ENCODE measurements around the gene FAM180A. TPM values are rescaled to one million over a fixed set of nuclear protein-coding genes. Genes with fewer than 3 reads are reported as not detected.

FAM180A gene
- total RNA-seq, 1 experiment from 2014 or later = not detected

DNA sequence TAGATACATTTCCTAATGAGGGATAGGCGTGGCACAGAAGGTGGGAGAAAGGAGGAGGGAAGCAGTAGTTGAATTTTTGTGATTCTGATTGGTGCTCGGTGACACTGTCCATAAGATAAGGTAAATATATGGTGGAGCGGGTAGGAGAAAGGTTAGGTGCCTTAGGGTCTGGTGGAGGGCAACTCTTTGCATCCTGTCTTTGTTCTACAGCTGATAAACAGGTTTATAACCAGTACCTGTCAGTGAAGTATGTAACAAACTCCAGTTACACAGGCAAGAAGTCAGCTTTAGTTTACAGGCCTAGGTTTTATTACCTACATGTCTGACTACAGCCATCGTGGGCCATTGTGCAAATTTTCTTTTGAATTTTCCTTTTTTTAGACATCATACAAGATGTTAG lies 10.9 kb upstream of the FAM180A start:
- in situ Hi-C loops (cut with HindIII; ENCODE audit: low pct_unique_long_range_greater_than_20kb, low sequenced_read_pairs) = no loop called here
- POLR2A ChIA-PET = no interaction called here
- Histone ChIP-seq H3K27ac (ENCODE audit: low read length) (no peak overlapping the region), H3K9me3 (ENCODE audit: control insufficient read depth, insufficient read depth, low read depth, low read length) (no peaks in the 10 kb centered on the region), H3K36me3 (ENCODE audit: control insufficient read depth, insufficient read depth, low read length) (no peaks in the 10 kb centered on the region), H3K27me3 (ENCODE audit: control insufficient read depth, insufficient read depth, low read length) (peaks cover 6% of the 10 kb centered on the region; the same call in 1 of the 2 replicates), H3K4me3 (ENCODE audit: low read depth in 2 of 2, low read length in 2 of 2) (no peak overlapping the region), H3K4me1 (ENCODE audit: control insufficient read depth, insufficient read depth, low read length) (no peaks in the 10 kb centered on the region)
- no TSS peak for BruUV-seq (replicated peaks)
- CTCF ChIA-PET = no interaction called here
- TF ChIP-seq, protein P1, sequence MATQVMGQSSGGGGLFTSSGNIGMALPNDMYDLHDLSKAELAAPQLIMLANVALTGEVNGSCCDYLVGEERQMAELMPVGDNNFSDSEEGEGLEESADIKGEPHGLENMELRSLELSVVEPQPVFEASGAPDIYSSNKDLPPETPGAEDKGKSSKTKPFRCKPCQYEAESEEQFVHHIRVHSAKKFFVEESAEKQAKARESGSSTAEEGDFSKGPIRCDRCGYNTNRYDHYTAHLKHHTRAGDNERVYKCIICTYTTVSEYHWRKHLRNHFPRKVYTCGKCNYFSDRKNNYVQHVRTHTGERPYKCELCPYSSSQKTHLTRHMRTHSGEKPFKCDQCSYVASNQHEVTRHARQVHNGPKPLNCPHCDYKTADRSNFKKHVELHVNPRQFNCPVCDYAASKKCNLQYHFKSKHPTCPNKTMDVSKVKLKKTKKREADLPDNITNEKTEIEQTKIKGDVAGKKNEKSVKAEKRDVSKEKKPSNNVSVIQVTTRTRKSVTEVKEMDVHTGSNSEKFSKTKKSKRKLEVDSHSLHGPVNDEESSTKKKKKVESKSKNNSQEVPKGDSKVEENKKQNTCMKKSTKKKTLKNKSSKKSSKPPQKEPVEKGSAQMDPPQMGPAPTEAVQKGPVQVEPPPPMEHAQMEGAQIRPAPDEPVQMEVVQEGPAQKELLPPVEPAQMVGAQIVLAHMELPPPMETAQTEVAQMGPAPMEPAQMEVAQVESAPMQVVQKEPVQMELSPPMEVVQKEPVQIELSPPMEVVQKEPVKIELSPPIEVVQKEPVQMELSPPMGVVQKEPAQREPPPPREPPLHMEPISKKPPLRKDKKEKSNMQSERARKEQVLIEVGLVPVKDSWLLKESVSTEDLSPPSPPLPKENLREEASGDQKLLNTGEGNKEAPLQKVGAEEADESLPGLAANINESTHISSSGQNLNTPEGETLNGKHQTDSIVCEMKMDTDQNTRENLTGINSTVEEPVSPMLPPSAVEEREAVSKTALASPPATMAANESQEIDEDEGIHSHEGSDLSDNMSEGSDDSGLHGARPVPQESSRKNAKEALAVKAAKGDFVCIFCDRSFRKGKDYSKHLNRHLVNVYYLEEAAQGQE (IDR thresholded peaks at IDR 0.05; ENCODE audit: insufficient read depth in 1 of 2, low read depth in 2 of 2, low read length in 1 of 2) = no peak
- no peak for DNase-seq (ENCODE audit: low read depth, low spot score)
- no peak for ATAC-seq
- intact Hi-C loops (cut with micrococcal nuclease; ENCODE audit: unreplicated experiment) = no loop called here

DNA sequence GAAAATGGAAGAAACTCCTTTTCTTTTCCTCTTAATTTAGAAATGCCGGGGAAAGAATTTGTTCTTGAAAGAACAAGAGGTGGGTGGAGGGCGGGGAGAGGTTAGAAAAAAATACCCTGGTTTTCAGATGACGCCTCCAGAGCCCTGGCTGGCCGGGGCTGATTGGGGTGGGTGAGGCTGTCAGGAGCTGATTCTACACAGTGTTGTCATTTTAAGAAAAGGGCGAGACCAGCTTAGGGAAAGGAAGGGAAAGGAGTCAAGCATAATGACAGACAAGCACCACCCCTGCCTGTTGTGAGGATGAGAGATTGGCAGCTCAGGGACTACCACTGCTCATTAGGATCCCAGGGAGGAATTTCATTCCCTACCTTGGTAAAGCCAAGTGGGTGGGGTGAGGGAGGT lies 9.9 kb upstream of the FAM180A start:
- ATAC-seq (no peak), DNase-seq (ENCODE audit: low read depth, low spot score) (no peak)
- intact Hi-C loops (cut with micrococcal nuclease; ENCODE audit: unreplicated experiment) = no loop called here
- no peaks in the 10 kb centered on the region for H3K9me3 ChIP-seq (ENCODE audit: control insufficient read depth, insufficient read depth, low read depth, low read length)
- BruUV-seq (replicated peaks) = no TSS peak
- H3K36me3 ChIP-seq (ENCODE audit: control insufficient read depth, insufficient read depth, low read length) = no peaks in the 10 kb centered on the region
- ChIA-PET CTCF (no interaction called here), POLR2A (no interaction called here)
- TF ChIP-seq, protein P1 (IDR thresholded peaks at IDR 0.05; ENCODE audit: insufficient read depth in 1 of 2, low read depth in 2 of 2, low read length in 1 of 2) = no peak
- TF ChIP-seq POLR2AphosphoS5 (IDR thresholded peaks at IDR 0.05; ENCODE audit: low read depth, low read length) (no peak), TCF7L2 (IDR thresholded peaks at IDR 0.05; ENCODE audit: low read depth, low read length) (no peak), SIN3A (IDR thresholded peaks at IDR 0.05; ENCODE audit: borderline replicate concordance, insufficient read depth, low read depth, low read length) (no peak)
- TF ChIP-seq, protein P2, sequence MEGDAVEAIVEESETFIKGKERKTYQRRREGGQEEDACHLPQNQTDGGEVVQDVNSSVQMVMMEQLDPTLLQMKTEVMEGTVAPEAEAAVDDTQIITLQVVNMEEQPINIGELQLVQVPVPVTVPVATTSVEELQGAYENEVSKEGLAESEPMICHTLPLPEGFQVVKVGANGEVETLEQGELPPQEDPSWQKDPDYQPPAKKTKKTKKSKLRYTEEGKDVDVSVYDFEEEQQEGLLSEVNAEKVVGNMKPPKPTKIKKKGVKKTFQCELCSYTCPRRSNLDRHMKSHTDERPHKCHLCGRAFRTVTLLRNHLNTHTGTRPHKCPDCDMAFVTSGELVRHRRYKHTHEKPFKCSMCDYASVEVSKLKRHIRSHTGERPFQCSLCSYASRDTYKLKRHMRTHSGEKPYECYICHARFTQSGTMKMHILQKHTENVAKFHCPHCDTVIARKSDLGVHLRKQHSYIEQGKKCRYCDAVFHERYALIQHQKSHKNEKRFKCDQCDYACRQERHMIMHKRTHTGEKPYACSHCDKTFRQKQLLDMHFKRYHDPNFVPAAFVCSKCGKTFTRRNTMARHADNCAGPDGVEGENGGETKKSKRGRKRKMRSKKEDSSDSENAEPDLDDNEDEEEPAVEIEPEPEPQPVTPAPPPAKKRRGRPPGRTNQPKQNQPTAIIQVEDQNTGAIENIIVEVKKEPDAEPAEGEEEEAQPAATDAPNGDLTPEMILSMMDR (IDR thresholded peaks at IDR 0.05) = no peak
- peaks cover 6% of the 10 kb centered on the region; the same call in 1 of the 2 replicates for H3K27me3 ChIP-seq (ENCODE audit: control insufficient read depth, insufficient read depth, low read length)
- H3K27ac ChIP-seq (ENCODE audit: low read length) = no peak overlapping the region
- in situ Hi-C loops (cut with HindIII; ENCODE audit: low pct_unique_long_range_greater_than_20kb, low sequenced_read_pairs) = no loop called here
- H3K4me3 ChIP-seq (ENCODE audit: low read depth in 2 of 2, low read length in 2 of 2) = no peak overlapping the region
- H3K4me1 ChIP-seq (ENCODE audit: control insufficient read depth, insufficient read depth, low read length) = no peaks in the 10 kb centered on the region

All from Panc1 (cell line).